ENCODE data around the gene ASB2. TPM values are rescaled to one million over a fixed set of nuclear protein-coding genes. Genes with fewer than 3 reads are reported as not detected.

The ASB2 gene
- polyA plus RNA-seq, 1 experiment = 0.06 TPM

DNA sequence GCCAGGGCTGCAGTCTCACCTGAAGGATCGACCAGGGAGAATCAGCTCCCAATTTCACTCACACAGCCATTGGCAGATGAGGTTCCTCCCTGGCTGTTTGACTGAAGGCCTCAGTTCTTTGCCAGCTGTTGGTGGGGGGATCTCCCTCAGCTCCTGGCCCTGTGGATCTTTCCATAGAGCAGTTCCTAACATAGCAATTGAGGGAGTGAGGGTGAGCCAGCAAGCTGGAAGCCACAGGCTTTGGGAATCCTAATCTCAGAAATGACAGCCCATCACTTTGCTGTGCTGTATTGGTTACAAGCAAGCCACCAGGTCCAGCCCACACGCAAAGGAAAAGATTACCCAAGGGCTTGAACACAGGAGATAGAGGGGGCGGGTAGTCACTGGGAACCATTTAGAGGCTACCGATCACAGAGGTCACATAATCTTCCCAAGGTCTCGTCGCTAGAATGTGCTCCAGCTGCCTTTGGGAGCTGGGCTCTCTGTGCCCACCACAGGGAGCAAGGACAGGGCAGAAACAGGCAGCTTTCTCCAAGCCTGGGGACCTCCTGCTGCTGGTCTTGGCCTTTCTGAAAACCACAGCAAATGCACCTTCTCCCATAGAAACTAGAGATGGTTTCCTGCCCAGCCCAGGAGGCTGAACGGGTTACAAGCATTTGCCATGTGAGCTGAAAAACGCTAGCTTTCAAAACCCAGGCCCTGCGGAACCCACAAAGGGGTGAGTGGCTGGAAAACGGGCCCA is 45.2 kb upstream of the ASB2 start:
- TF ChIP-seq, protein P1, sequence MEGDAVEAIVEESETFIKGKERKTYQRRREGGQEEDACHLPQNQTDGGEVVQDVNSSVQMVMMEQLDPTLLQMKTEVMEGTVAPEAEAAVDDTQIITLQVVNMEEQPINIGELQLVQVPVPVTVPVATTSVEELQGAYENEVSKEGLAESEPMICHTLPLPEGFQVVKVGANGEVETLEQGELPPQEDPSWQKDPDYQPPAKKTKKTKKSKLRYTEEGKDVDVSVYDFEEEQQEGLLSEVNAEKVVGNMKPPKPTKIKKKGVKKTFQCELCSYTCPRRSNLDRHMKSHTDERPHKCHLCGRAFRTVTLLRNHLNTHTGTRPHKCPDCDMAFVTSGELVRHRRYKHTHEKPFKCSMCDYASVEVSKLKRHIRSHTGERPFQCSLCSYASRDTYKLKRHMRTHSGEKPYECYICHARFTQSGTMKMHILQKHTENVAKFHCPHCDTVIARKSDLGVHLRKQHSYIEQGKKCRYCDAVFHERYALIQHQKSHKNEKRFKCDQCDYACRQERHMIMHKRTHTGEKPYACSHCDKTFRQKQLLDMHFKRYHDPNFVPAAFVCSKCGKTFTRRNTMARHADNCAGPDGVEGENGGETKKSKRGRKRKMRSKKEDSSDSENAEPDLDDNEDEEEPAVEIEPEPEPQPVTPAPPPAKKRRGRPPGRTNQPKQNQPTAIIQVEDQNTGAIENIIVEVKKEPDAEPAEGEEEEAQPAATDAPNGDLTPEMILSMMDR (IDR thresholded peaks at IDR 0.05; ENCODE audit: insufficient read depth, low read depth, low read length) = no peak
- peaks cover 2% of the 10 kb centered on the region for H3K27me3 ChIP-seq (ENCODE audit: control insufficient read depth, insufficient read depth, low read length)
- H3K4me3 ChIP-seq (ENCODE audit: low read depth, low read length) = no peak overlapping the region
- H3K36me3 ChIP-seq (ENCODE audit: control insufficient read depth, insufficient read depth, low read length) = no peaks in the 10 kb centered on the region
- ChIA-PET POLR2A (no interaction called here), CTCF (interaction anchor here (1.3 to 1.9 kb wide), 5 partner anchors 9 to 115 kb away, joined by 3 to 6 read pairs (median 5); no protein-coding TSS in a partner anchor)
- DNase-seq (ENCODE audit: low read depth) = no peak

DNA sequence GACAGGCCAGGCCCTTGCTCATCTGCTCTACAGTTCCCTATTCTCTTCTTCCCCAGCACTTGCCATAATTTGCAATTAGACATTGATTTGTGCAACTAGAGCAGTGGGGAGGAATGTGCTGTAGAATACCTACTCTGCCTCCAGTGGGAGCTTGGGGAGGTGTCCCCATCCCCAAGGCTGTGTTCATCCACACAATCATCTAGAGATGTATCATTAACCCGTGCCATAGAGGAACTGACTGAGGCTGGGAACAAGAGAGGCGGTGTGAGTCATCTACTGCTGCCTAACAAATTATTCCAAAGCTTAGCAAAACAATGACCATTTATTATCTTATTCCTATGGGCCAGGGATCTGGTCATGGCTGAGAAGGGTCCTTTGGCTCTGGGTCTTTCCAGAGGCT is 44.6 kb upstream of the ASB2 start:
- CTCF ChIA-PET = interaction anchor here (1.3 to 1.9 kb wide), 4 partner anchors 8 to 116 kb away, joined by 3 to 6 read pairs (median 6); no protein-coding TSS in a partner anchor
- Histone ChIP-seq H3K36me3 (ENCODE audit: control insufficient read depth, insufficient read depth, low read length) (no peaks in the 10 kb centered on the region), H3K27me3 (ENCODE audit: control insufficient read depth, insufficient read depth, low read length) (peaks cover 2% of the 10 kb centered on the region), H3K4me3 (ENCODE audit: low read depth, low read length) (no peak overlapping the region)
- POLR2A ChIA-PET = no interaction called here
- TF ChIP-seq, protein P1 (IDR thresholded peaks at IDR 0.05; ENCODE audit: insufficient read depth, low read depth, low read length) = no peak
- no peak for DNase-seq (ENCODE audit: low read depth)

DNA sequence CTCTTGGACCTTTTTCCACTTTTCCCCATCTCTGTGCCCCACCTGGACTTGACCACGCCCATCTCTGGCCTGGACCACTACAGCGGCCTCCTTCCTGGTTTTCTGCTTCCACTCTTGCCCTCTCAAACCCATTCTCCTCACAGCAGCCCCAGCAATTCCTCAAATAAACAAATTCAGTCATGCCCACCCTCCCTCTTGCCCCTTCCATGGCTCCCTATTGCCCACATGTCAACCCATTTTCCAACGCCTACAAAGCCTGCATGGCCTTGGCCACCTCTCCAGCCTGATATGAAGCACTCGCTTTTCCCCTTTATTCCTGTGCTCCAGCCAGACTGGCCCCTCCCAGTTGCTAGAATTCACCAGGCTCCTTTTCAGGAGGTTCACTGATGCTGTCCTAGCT is 43.9 kb upstream of the ASB2 start:
- DNase-seq (ENCODE audit: low read depth) = no peak
- H3K27me3 ChIP-seq (ENCODE audit: control insufficient read depth, insufficient read depth, low read length) = peaks cover 6% of the 10 kb centered on the region

DNA sequence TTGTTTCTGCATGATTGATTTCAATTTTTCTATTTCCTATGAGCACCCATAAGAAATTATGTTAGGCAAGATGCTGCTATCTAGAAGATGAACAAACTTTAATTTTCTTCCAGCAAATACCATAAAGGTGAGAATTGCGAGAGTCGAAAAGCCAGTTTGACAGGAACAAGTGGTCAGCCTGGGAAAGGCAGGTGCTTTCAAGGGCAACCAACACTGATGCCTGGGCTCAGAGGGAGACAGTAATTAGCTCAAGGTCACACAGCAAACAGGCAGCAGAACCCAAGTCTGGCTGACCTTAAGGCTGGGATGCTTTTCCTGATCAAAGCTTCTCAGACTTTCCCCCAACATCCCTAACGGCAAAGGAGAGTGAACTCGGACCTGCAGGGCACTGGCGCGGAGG is 43.0 kb upstream of the ASB2 start:
- Histone ChIP-seq H3K4me3 (ENCODE audit: low read depth, low read length) (no peak overlapping the region), H3K27me3 (ENCODE audit: control insufficient read depth, insufficient read depth, low read length) (peaks cover 6% of the 10 kb centered on the region), H3K36me3 (ENCODE audit: control insufficient read depth, insufficient read depth, low read length) (no peaks in the 10 kb centered on the region)
- TF ChIP-seq, protein P1 (IDR thresholded peaks at IDR 0.05; ENCODE audit: insufficient read depth, low read depth, low read length) = no peak
- no peak for DNase-seq (ENCODE audit: low read depth)
- POLR2A ChIA-PET = no interaction called here
- CTCF ChIA-PET = interaction anchor here (0.9 to 2.3 kb wide), 4 partner anchors 9 to 117 kb away, joined by 3 to 9 read pairs (median 4); no protein-coding TSS in a partner anchor

More for the DNA sequence above, 43.9 kb upstream of the ASB2 start:
- Histone ChIP-seq H3K4me3 (ENCODE audit: low read depth, low read length) (no peak overlapping the region), H3K36me3 (ENCODE audit: control insufficient read depth, insufficient read depth, low read length) (no peaks in the 10 kb centered on the region)
- POLR2A ChIA-PET = no interaction called here
- TF ChIP-seq, protein P1 (IDR thresholded peaks at IDR 0.05; ENCODE audit: insufficient read depth, low read depth, low read length) = no peak
- CTCF ChIA-PET = interaction anchor here (0.9 to 2.3 kb wide), 5 partner anchors 7 to 116 kb away, joined by 3 to 9 read pairs (median 6); no protein-coding TSS in a partner anchor

DNA sequence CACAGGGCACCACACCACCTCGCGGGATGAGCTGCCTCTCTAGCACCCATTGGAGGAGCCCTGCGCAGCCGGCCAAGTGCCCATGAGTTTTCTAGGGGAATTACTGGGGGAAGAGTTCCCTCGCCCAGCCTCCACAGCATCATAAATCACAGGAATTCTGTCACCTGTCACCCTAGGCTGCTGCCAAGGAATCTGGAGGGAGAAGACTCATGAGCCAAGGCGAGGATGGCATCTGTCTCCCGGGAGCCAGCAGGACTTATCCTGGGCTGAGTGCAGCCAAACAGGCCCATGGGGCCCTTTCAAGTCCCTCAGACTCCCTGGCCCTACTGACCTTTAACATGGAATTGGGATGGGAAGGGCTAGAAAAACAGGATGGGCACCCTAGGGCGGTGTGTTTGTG is 41.9 kb upstream of the ASB2 start:
- H3K36me3 ChIP-seq (ENCODE audit: control insufficient read depth, insufficient read depth, low read length) = no peaks in the 10 kb centered on the region
- DNase-seq (ENCODE audit: low read depth) = no peak
- CTCF ChIA-PET = interaction anchor here (0.6 to 2.3 kb wide), 3 partner anchors 10 to 118 kb away, joined by 3 to 9 read pairs (median 3); no protein-coding TSS in a partner anchor
- H3K27me3 ChIP-seq (ENCODE audit: control insufficient read depth, insufficient read depth, low read length) = peaks cover 6% of the 10 kb centered on the region
- H3K4me3 ChIP-seq (ENCODE audit: low read depth, low read length) = no peak overlapping the region
- TF ChIP-seq, protein P1 (IDR thresholded peaks at IDR 0.05; ENCODE audit: insufficient read depth, low read depth, low read length) = no peak
- POLR2A ChIA-PET = no interaction called here
